Measurements from ENCODE around the gene MSH5. TPM values are rescaled to one million over a fixed set of nuclear protein-coding genes. Genes with fewer than 3 reads are reported as not detected.

Gene MSH5
- total and polyA plus RNA-seq, 2 of the 13 experiments (the other 11 are each of a cell fraction or from before 2014, with no cell fraction given), result 10.2 to 38.7 TPM

GRCh38 chr6:31769684-31770371, 30.0 kb downstream of the MSH5 start (continued):
- TF ChIP-seq POGK (CRISPR knock-in tag; conservative IDR thresholded peaks at IDR 0.05) (peak; percentile 49; the same call in 1 of the 2 replicates), PRDM4 (CRISPR knock-in tag; IDR thresholded peaks at IDR 0.05; ENCODE audit: borderline replicate concordance) (no peak), DMAP1 (CRISPR knock-in tag; IDR thresholded peaks at IDR 0.05) (0 out of 2 replicates have a peak, but pooled peaks have one; percentile 23), ARHGAP35 (CRISPR knock-in tag; IDR thresholded peaks at IDR 0.05; ENCODE audit: borderline replicate concordance) (no peak), ZNF784 (CRISPR knock-in tag; IDR thresholded peaks at IDR 0.05; ENCODE audit: borderline replicate concordance) (no peak; the same call in 1 of the 2 replicates), FOXP4 (CRISPR knock-in tag; IDR thresholded peaks at IDR 0.05) (0 out of 2 replicates have a peak, but pooled peaks have one; percentile 19), ZNF598 (CRISPR knock-in tag; IDR thresholded peaks at IDR 0.05; ENCODE audit: borderline replicate concordance) (no peak), GMEB2 (CRISPR knock-in tag; IDR thresholded peaks at IDR 0.05; ENCODE audit: low read depth) (no peak), ZNF550 (CRISPR knock-in tag; IDR thresholded peaks at IDR 0.05; ENCODE audit: borderline replicate concordance) (no peak), HCFC1 (IDR thresholded peaks at IDR 0.05; ENCODE audit: low read depth, low read length) (0 out of 2 replicates have a peak, but pooled peaks have one; percentile 12), DNMT1 (CRISPR knock-in tag; IDR thresholded peaks at IDR 0.05) (peak; percentile 83; the same call in 1 of the 2 replicates), EP300 (IDR thresholded peaks at IDR 0.05; ENCODE audit: low read depth in 2 of 2, low read length in 2 of 2) (no peak), EP300 (CRISPR knock-in tag; IDR thresholded peaks at IDR 0.05; ENCODE audit: borderline replicate concordance) (0 out of 2 replicates have a peak, but pooled peaks have one; percentile 12), NR2F1 (CRISPR knock-in tag; IDR thresholded peaks at IDR 0.05) (no peak), ZNF337 (CRISPR knock-in tag; IDR thresholded peaks at IDR 0.05; ENCODE audit: borderline replicate concordance, low read depth) (no peak), ZBTB44 (CRISPR knock-in tag; IDR thresholded peaks at IDR 0.05) (no peak), ZNF629 (CRISPR knock-in tag; conservative IDR thresholded peaks at IDR 0.05) (no peak)

All from HepG2 (cell line).